A673 (cell line): ENCODE measurements around the gene ICAM2.

Source experiments
- EZH2 ChIP-seq: fragments of 200-600 bp; sonication (generic); IDR thresholded peaks from 2 replicates; pipeline ENCODE4 v1.6.1; 2017; ENCODE audit warnings: borderline replicate concordance, low read depth, mild to moderate bottlenecking, mixed read lengths, antibody characterized with exemption, low read length; ENCODE audit not compliant: poor library complexity, severe bottlenecking
- TF ChIP-seq, protein P1 (sequence below): fragments of 300-800, 200-600 bp; sonication (generic); conservative IDR thresholded peaks from 2 replicates; pipeline ENCODE4 v1.5.1; 2017; ENCODE audit warnings: low read depth, mild to moderate bottlenecking, antibody characterized with exemption, low read length, moderate library complexity, mixed read lengths

DNA sequence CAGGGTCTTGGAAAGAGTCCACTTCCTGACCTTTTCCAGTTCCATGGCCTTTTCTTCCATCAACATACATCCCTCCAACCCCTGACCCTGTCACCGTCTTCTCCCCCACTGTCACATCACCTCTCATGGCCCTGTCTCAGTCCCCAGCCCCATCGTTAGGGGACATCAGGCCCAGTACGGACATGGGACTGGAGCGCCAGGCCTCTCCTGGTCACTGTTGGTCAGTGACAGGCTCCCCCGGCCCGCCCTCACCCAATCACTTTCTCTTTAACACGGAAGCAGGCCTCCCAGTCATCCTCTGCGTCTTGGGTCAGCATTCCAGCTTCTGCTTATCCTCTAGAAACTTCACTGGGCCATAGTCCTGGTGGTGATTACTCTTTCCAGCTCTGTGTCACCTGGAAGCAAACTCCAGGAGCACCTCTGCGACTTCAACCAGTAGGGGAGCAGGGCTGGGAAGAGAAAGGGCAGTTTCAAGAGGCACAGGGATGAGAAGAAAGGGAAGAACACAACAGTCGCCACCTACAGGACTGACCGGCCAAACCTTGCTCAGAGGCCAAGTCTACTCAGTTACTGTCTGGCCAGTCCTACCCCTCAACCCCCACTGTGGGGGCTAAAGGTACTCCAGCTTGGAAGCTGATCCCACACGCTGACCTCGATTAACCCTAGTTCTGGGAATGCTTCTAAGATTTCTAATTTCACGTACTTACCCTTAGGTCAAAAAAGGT lies 15.9 kb upstream of the ICAM2 start:
- TF ChIP-seq, protein P1, sequence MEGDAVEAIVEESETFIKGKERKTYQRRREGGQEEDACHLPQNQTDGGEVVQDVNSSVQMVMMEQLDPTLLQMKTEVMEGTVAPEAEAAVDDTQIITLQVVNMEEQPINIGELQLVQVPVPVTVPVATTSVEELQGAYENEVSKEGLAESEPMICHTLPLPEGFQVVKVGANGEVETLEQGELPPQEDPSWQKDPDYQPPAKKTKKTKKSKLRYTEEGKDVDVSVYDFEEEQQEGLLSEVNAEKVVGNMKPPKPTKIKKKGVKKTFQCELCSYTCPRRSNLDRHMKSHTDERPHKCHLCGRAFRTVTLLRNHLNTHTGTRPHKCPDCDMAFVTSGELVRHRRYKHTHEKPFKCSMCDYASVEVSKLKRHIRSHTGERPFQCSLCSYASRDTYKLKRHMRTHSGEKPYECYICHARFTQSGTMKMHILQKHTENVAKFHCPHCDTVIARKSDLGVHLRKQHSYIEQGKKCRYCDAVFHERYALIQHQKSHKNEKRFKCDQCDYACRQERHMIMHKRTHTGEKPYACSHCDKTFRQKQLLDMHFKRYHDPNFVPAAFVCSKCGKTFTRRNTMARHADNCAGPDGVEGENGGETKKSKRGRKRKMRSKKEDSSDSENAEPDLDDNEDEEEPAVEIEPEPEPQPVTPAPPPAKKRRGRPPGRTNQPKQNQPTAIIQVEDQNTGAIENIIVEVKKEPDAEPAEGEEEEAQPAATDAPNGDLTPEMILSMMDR = no peak
- no peak for TF ChIP-seq EZH2
